Osteoblast (primary cell): Measurements from ENCODE around the gene PLPP4. TPM values are rescaled to one million over a fixed set of nuclear protein-coding genes. Genes with fewer than 3 reads are reported as not detected.
A peak's percentile ranks its signal among the peaks of the same experiment; 100 is the strongest.

ENCODE experiments used
- DNase-seq: peaks from one replicate; pipeline ENCODE4 v3.0.0; 2011; ENCODE audit warnings: low spot score, mixed read lengths; ENCODE audit not compliant: insufficient read length; ENCODE audit errors: missing footprints
- H2AFZ ChIP-seq: 2 replicates; pipeline ENCODE4 v1.6.0; 2011; ENCODE audit warnings: mild to moderate bottlenecking, low read length
- H3K27ac ChIP-seq: 2 replicates; pipeline ENCODE4 v1.5.1; 2011; ENCODE audit warnings: mild to moderate bottlenecking, low read depth, low read length, moderate library complexity
- H3K27me3 ChIP-seq: 2 replicates; pipeline ENCODE4 v1.6.0; 2012; ENCODE audit warnings: mild to moderate bottlenecking, control low read depth, inconsistent platforms, low read length, moderate library complexity; ENCODE audit not compliant: insufficient read depth
- H3K36me3 ChIP-seq: 2 replicates; pipeline ENCODE4 v1.5.1; 2011; ENCODE audit warnings: mild to moderate bottlenecking, low read length, control low read depth, moderate library complexity; ENCODE audit not compliant: insufficient read depth
- H3K4me1 ChIP-seq: 2 replicates; pipeline ENCODE4 v1.5.1; 2011; ENCODE audit warnings: mild to moderate bottlenecking, low read length, control low read depth, moderate library complexity; ENCODE audit not compliant: insufficient read depth
- H3K4me2 ChIP-seq: 2 replicates; pipeline ENCODE4 v1.6.0; 2011; ENCODE audit warnings: mild to moderate bottlenecking, low read length; ENCODE audit not compliant: insufficient read depth
- H3K4me3 ChIP-seq: fragments of 200-600 bp; sonication (generic); 3 replicates; pipeline ENCODE4 v1.5.1; 2012; ENCODE audit warnings: mild to moderate bottlenecking, low read length, inconsistent platforms; ENCODE audit not compliant: insufficient read depth
- H3K79me2 ChIP-seq: 2 replicates; pipeline ENCODE4 v1.6.0; 2012; ENCODE audit warnings: mild to moderate bottlenecking, low read length, control low read depth, inconsistent platforms; ENCODE audit not compliant: insufficient read depth
- H3K9me3 ChIP-seq: 2 replicates; pipeline ENCODE4 v1.5.1; 2011; ENCODE audit warnings: low read depth, low read length, control low read depth
- H4K20me1 ChIP-seq: 2 replicates; pipeline ENCODE4 v1.6.0; 2012; ENCODE audit warnings: mild to moderate bottlenecking, low read length, control low read depth; ENCODE audit not compliant: insufficient read depth
- CTCF ChIP-seq: IDR thresholded peaks from 2 replicates; pipeline ENCODE4 v1.5.1; 2011; ENCODE audit warnings: mild to moderate bottlenecking, low read depth, low read length, moderate library complexity; ENCODE audit errors: extremely low read depth
- total RNA-seq: library from RNA; depleted of rRNA; stranded (reverse); fragments of >200 nt; gene quantifications from 2 replicates; pipeline ENCODE4 v1.2.3, GENCODE V29; 2012

PLPP4 gene
- total RNA-seq, 1 donor: 8.0 TPM

GRCh38 chr10:120580918-120581895 is 124.2 kb downstream of the PLPP4 start:
- H3K9me3 ChIP-seq: no peaks in the 10 kb centered on the region
- TF ChIP-seq CTCF: no peak

GRCh38 chr10:120582753-120583152 is 125.7 kb downstream of the PLPP4 start:
- no peak for TF ChIP-seq CTCF
- H3K4me2 ChIP-seq: no peak overlapping the region
- H3K4me3 ChIP-seq: no peak overlapping the region
- H3K27me3 ChIP-seq: no peaks in the 10 kb centered on the region
- no peak overlapping the region for H2AFZ ChIP-seq
- no peaks in the 10 kb centered on the region for H3K36me3 ChIP-seq
- no peaks in the 10 kb centered on the region for H3K9me3 ChIP-seq
- DNase-seq: no peak
- H3K4me1 ChIP-seq: no peaks in the 10 kb centered on the region
- no peak overlapping the region for H3K27ac ChIP-seq
- H4K20me1 ChIP-seq: no peaks in the 10 kb centered on the region
- H3K79me2 ChIP-seq: no peaks in the 10 kb centered on the region

More at GRCh38 chr10:120580918-120581895, 124.2 kb downstream of the PLPP4 start:
- DNase-seq: peak; percentile 72
- no peaks in the 10 kb centered on the region for H3K4me1 ChIP-seq
- H3K4me3 ChIP-seq: no peak overlapping the region
- no peak overlapping the region for H2AFZ ChIP-seq
- H4K20me1 ChIP-seq: no peaks in the 10 kb centered on the region
- no peaks in the 10 kb centered on the region for H3K79me2 ChIP-seq
- no peaks in the 10 kb centered on the region for H3K36me3 ChIP-seq
- H3K27ac ChIP-seq: no peak overlapping the region
- no peaks in the 10 kb centered on the region for H3K27me3 ChIP-seq
- no peak overlapping the region for H3K4me2 ChIP-seq

- H3K9me3 ChIP-seq: no peaks in the 10 kb centered on the region
- no peaks in the 10 kb centered on the region for H4K20me1 ChIP-seq
- no peak for TF ChIP-seq CTCF
- no peak overlapping the region for H3K27ac ChIP-seq
- H3K79me2 ChIP-seq: no peaks in the 10 kb centered on the region
- no peaks in the 10 kb centered on the region for H3K4me1 ChIP-seq
- no peak for DNase-seq
- no peaks in the 10 kb centered on the region for H3K36me3 ChIP-seq
- no peak overlapping the region for H3K4me3 ChIP-seq
- no peak overlapping the region for H2AFZ ChIP-seq
- no peaks in the 10 kb centered on the region for H3K27me3 ChIP-seq
- H3K4me2 ChIP-seq: no peak overlapping the region
These were observed 126.5 kb downstream of the PLPP4 start for GRCh38 chr10:120583424-120584108.

GRCh38 chr10:120584786-120585185 is 127.8 kb downstream of the PLPP4 start:
- H3K27ac ChIP-seq: no peak overlapping the region
- DNase-seq: no peak
- no peaks in the 10 kb centered on the region for H3K9me3 ChIP-seq
- no peak overlapping the region for H2AFZ ChIP-seq
- H3K4me1 ChIP-seq: no peaks in the 10 kb centered on the region
- H3K27me3 ChIP-seq: no peaks in the 10 kb centered on the region
- TF ChIP-seq CTCF: no peak
- H3K36me3 ChIP-seq: no peaks in the 10 kb centered on the region
- no peaks in the 10 kb centered on the region for H4K20me1 ChIP-seq
- no peaks in the 10 kb centered on the region for H3K79me2 ChIP-seq
- H3K4me2 ChIP-seq: no peak overlapping the region
- H3K4me3 ChIP-seq: no peak overlapping the region
